Dendritic cell treated with granulocyte-macrophage colony-stimulating factor and Interleukin-4, amounts not matched to agents 40 ng/mL and 50 ng/mL, for 4 days (primary cell): ENCODE results near the gene COL27A1.

ENCODE experiments used
- H3K27ac Mint-ChIP-seq: one replicate; pipeline ENCODE4 v1.8.0; 2022; ENCODE audit warnings: mild to moderate bottlenecking, mixed read lengths
- H3K27me3 Mint-ChIP-seq: one replicate; pipeline ENCODE4 v1.8.0; 2022; ENCODE audit warnings: mild to moderate bottlenecking, mixed read lengths
- H3K36me3 Mint-ChIP-seq: one replicate; pipeline ENCODE4 v1.8.0; 2022; ENCODE audit warnings: low read depth, mixed read lengths
- H3K4me1 Mint-ChIP-seq: one replicate; pipeline ENCODE4 v1.8.0; 2022; ENCODE audit warnings: low read depth, mixed read lengths
- H3K4me3 Mint-ChIP-seq: one replicate; pipeline ENCODE4 v1.8.0; 2022; ENCODE audit warnings: mild to moderate bottlenecking, moderate library complexity, mixed read lengths
- H3K9me3 Mint-ChIP-seq: one replicate; pipeline ENCODE4 v1.8.0; 2022; ENCODE audit warnings: mixed read lengths
- intact Hi-C: fragments of 100-400 bp; cut with micrococcal nuclease; formaldehyde crosslinking; loops from one replicate; pipeline ENCODE4 v1.15.0; 2022

The COL27A1 gene

DNA sequence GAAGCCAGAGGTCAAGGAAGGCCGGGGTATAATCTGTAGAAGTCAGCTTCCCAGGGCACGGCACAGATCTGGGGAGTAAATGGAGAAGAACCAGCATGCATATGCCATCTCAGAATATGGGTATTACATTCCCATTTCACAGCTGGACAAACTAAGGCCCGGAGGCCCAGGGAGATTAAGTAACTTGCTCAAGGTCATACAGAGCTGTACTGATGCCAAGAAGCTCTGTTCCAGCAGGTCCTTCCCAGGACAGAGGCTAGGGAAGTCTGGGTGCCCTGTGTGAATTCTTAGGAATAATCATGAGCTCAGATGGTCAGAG lies 19.2 kb downstream of the COL27A1 start:
- H3K36me3 Mint-ChIP-seq, result no peaks in the 10 kb centered on the region

GRCh38 chr9:114174876-114175771 lies 19.8 kb downstream of the COL27A1 start:
- intact Hi-C loops, result no loop called here
- H3K9me3 Mint-ChIP-seq, result no peaks in the 10 kb centered on the region
- H3K4me3 Mint-ChIP-seq, result no peak overlapping the region
- H3K4me1 Mint-ChIP-seq, result no peaks in the 10 kb centered on the region
- H3K36me3 Mint-ChIP-seq, result no peaks in the 10 kb centered on the region
- H3K27me3 Mint-ChIP-seq, result peaks cover 3% of the 10 kb centered on the region
- no peak overlapping the region for H3K27ac Mint-ChIP-seq

More for the DNA sequence above, 19.2 kb downstream of the COL27A1 start:
- Mint-ChIP-seq H3K4me3 (no peak overlapping the region), H3K4me1 (no peaks in the 10 kb centered on the region), H3K9me3 (no peaks in the 10 kb centered on the region), H3K27ac (no peak overlapping the region), H3K27me3 (peaks cover 3% of the 10 kb centered on the region)
- intact Hi-C loops, result no loop called here

DNA sequence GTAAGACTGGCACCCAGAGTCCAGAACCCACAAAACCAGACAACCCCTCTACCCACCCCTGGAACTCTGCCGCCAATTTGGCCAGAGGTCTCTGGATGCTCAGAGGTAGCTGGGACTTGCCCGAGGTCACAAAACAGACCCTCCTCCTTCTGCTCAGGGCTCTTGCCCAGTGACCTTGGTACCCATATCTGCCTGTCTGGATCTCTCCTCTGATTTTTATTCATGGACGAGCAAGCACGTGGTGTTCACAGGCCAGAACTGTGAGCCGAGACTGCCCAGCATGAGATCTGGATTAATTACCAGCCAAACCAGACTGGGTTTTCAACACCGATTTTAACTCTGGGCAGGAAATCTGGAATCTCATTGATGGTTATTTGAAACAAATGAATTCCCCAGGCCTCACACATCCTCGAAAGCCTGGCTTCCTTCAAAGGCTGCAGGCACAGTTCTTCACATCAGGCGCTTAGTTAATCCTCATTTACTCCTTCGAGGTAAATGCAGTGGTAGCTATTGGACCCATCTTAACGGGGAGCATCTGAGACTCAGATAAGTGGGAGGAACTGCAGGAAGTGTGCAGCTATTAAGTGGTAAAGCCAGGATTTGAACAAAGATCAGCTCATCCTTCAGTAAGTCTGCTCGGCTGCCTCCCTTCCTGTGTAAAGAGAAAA lies 21.4 kb downstream of the COL27A1 start:
- Mint-ChIP-seq H3K9me3 (no peaks in the 10 kb centered on the region), H3K36me3 (no peaks in the 10 kb centered on the region), H3K4me3 (no peak overlapping the region), H3K27ac (no peak overlapping the region), H3K27me3 (peaks cover 7% of the 10 kb centered on the region), H3K4me1 (no peaks in the 10 kb centered on the region)
- intact Hi-C loops, result no loop called here

- Mint-ChIP-seq H3K27ac (no peak overlapping the region), H3K9me3 (no peaks in the 10 kb centered on the region), H3K4me1 (no peaks in the 10 kb centered on the region), H3K27me3 (peaks cover 7% of the 10 kb centered on the region), H3K36me3 (no peaks in the 10 kb centered on the region), H3K4me3 (no peak overlapping the region)
- intact Hi-C loops, result no loop called here
Observed at GRCh38 chr9:114177423-114178064, 22.2 kb downstream of the COL27A1 start.

GRCh38 chr9:114178076-114178475 lies 22.7 kb downstream of the COL27A1 start:
- peaks cover 7% of the 10 kb centered on the region for H3K27me3 Mint-ChIP-seq
- no peaks in the 10 kb centered on the region for H3K36me3 Mint-ChIP-seq
- H3K4me3 Mint-ChIP-seq, result no peak overlapping the region
- H3K4me1 Mint-ChIP-seq, result no peaks in the 10 kb centered on the region
- no peak overlapping the region for H3K27ac Mint-ChIP-seq
- H3K9me3 Mint-ChIP-seq, result no peaks in the 10 kb centered on the region
- intact Hi-C loops, result no loop called here

DNA sequence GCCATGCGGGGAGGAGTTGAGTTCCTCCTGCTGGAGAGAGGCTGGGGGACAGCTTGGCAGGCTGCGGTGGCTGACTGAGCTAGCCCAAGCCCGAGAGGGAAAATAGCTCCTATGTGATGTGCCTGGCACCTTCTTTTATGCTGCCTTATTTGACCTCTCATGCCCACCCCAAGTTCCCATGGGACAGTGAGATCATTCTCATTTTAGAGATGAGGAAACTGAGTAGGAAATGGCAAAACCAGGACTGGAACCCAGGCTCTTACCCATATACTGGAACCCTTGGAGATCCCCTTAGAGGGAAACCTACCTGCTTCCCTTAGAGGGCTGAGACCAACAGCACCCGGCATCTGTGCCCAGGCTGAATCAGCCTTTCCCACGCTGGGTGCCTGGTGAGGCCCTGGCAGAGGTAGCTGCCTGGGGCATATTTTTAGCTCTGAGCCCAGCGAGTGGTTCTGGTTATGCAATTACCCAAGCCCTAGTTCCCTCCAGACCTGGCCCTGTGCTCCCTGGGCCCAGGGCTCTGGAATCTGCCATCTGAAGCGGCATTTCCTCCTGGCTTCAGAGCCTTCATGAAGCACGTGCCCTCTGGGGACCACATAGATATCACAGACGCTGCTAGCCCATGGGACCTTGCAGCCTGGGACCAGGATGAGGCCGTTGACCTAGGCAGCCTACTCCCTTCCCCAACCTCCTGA lies 23.6 kb downstream of the COL27A1 start:
- Mint-ChIP-seq H3K4me1 (no peaks in the 10 kb centered on the region), H3K4me3 (no peak overlapping the region), H3K27ac (no peak overlapping the region), H3K9me3 (no peaks in the 10 kb centered on the region), H3K36me3 (no peaks in the 10 kb centered on the region), H3K27me3 (peaks cover 7% of the 10 kb centered on the region)
- intact Hi-C loops, result no loop called here

DNA sequence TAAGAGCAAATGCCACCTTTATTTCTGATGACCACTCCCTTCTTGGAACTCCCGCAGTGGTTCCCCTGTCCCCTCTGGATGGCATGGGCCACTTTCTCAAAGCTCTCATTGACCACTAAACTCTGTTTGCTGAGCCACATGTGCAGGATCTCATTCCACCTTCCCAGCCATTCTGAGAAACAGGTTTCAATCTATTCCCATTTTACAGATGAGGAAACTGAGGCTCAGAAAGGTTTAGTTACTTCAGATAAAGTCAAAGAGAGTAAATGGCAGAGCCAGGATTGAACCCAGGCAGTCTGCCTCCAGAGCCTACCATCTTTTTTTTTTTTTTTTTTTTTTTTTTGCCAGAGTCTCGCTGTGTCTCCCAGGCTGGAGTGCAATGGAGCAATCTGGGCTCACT lies 24.2 kb downstream of the COL27A1 start:
- Mint-ChIP-seq H3K9me3 (no peaks in the 10 kb centered on the region), H3K4me1 (no peaks in the 10 kb centered on the region), H3K4me3 (no peak overlapping the region), H3K36me3 (no peaks in the 10 kb centered on the region), H3K27ac (no peak overlapping the region), H3K27me3 (peaks cover 7% of the 10 kb centered on the region)
- intact Hi-C loops, result no loop called here

DNA sequence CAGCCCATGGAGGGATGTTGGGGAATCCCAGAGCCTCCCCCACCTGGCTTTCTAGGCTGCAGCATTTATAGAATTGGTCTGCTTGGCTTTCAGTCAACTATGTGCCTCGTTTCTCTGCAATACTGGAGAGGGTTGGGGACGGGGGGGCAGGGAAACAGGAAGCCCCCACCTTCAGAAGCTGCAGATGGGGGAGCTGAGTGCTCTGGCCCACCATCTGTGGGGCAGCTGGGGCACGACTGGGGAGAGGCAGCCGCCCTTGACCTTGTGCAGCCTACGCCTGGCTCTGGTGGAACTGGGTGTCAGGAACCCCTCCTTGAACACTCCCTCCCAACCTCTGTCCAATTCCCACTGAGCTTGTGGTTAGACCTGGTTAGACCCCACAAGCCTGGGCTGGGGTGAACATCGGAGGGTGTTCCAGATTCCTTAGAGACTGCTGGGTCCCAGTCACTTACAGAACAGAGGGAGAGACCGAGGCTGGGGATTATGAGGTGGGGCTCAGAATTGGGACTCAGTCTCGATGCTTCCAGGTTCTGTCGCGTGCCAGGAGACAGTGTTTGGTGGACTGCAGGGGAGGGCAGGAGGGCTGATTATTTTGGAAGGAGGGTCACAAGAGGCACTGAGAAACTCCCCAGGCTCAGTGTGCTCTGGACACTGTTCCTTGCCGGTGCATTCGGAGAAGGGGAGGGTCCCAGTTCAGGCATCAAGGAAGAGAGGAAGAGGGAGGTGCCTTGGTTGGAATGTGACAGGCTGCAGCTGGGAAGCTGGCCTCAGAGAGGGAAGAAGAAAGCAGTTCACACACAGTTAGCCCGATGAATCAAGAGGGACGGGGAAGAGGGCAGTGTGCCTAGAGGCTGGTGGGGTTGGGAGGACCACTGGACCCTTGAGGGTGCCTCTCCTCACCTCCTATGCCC lies 25.6 kb downstream of the COL27A1 start:
- intact Hi-C loops, result no loop called here
- Mint-ChIP-seq H3K27me3 (peaks cover 7% of the 10 kb centered on the region), H3K4me1 (no peaks in the 10 kb centered on the region), H3K27ac (no peak overlapping the region), H3K4me3 (no peak overlapping the region), H3K9me3 (no peaks in the 10 kb centered on the region), H3K36me3 (no peaks in the 10 kb centered on the region)

DNA sequence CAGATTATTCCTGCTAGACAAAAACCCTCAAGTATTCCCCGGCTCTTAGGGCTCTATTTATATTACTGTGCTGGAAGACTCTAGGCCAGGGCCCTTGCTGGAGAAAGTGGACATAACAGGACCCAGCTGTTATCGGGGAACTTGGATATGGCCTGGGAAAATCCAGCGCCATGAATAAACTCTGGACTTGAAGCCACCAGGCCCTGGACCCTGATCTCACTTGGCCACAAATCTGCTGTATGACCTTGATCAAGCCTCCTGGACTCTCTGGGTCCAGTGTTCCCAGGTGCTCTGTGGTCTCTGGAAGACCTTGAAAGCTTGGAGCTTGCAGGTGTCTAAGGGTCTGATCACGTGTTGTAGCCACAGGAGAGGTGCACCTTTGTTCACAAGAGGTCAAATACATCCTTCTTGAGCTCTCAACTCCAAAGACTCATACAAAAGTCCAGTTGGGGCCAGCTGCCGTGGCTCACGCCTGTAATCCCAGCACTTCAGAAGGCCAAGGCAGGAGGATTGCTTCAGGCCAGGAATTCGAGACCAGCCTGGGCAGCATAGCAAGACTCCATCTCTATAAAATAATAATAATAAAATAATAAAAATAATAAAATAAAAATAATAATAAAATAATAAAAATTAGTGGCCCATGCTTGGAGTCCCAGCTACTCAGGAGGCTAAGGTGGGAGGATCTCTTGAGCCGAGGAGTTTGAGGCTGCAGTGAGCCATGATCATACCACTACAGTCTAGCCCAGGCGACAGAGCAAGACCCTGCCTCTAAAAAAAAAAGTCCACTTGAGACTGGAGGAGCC lies 26.5 kb downstream of the COL27A1 start:
- Mint-ChIP-seq H3K4me1 (no peaks in the 10 kb centered on the region), H3K4me3 (no peak overlapping the region), H3K9me3 (no peaks in the 10 kb centered on the region), H3K27me3 (peaks cover 7% of the 10 kb centered on the region), H3K36me3 (no peaks in the 10 kb centered on the region), H3K27ac (no peak overlapping the region)
- intact Hi-C loops, result no loop called here

- Mint-ChIP-seq H3K36me3 (no peaks in the 10 kb centered on the region), H3K9me3 (no peaks in the 10 kb centered on the region), H3K27me3 (peaks cover 4% of the 10 kb centered on the region), H3K4me3 (no peak overlapping the region), H3K4me1 (no peaks in the 10 kb centered on the region), H3K27ac (no peak overlapping the region)
- intact Hi-C loops, result no loop called here
Observed at GRCh38 chr9:114183006-114183405, 27.7 kb downstream of the COL27A1 start.

DNA sequence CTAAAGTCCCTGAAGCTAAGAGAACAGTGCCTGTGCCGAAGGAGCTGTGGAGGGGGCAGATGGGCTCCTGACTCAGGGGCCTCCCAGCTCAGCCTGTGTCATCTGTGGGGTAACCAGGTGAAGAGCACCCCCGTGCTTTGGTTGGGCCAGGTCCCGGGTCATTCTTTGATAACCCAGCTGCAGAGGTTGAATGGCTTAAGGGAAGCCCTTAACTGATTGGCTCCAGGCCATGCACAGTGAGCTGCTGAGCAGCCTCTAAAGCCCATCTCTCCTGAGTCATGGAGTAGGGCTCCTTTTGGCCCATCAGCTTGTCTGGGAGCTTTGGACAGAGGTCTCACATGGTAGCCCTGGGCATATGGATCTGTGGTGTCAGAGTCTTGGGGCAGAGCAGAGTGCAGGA lies 28.7 kb downstream of the COL27A1 start:
- Mint-ChIP-seq H3K27ac (no peak overlapping the region), H3K9me3 (no peaks in the 10 kb centered on the region)
- intact Hi-C loops, result no loop called here

DNA sequence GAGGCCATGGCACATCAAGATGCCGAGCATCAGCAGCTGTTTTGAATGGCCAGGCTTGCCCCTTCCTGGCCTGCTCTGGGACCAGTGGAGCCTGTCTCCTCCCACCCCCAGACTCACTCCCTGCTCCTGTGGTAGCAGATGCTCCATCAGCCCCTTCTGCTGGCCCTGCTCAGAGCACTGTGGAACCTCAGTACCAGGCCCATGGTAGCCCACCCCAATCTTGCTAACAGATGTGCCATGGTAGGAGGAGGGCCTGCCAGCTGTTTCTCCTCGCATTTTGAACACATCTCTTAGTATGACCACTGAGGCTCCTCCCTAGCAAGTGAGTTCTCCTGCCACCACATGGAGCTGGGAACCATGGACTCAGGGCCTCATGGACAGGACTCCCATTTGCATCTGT lies 29.5 kb downstream of the COL27A1 start:
- no peaks in the 10 kb centered on the region for H3K36me3 Mint-ChIP-seq
- H3K4me3 Mint-ChIP-seq, result no peak overlapping the region
- H3K27me3 Mint-ChIP-seq, result peaks cover 4% of the 10 kb centered on the region
- no peaks in the 10 kb centered on the region for H3K4me1 Mint-ChIP-seq
- intact Hi-C loops, result no loop called here
- no peak overlapping the region for H3K27ac Mint-ChIP-seq
- no peaks in the 10 kb centered on the region for H3K9me3 Mint-ChIP-seq

More for the DNA sequence above, 28.7 kb downstream of the COL27A1 start:
- no peaks in the 10 kb centered on the region for H3K36me3 Mint-ChIP-seq
- no peak overlapping the region for H3K4me3 Mint-ChIP-seq
- no peaks in the 10 kb centered on the region for H3K4me1 Mint-ChIP-seq
- peaks cover 4% of the 10 kb centered on the region for H3K27me3 Mint-ChIP-seq
